HepG2 (cell line): ENCODE data around the gene ST6GALNAC6. TPM values are rescaled to one million over a fixed set of nuclear protein-coding genes. Genes with fewer than 3 reads are reported as not detected.

ENCODE experiments used
- CHD2 ChIP-seq: IDR thresholded peaks from 2 replicates; pipeline ENCODE4 v1.6.1; 2011; ENCODE audit warnings: low read depth, low read length, improper control_type of control experiment
- EED ChIP-seq: sonication (generic); formaldehyde crosslinking; IDR thresholded peaks from 2 replicates; pipeline ENCODE4 v1.5.0; 2020; ENCODE audit warnings: mild to moderate bottlenecking, missing genetic modification reagents
- FOXO4 ChIP-seq: sonication (generic); formaldehyde crosslinking; conservative IDR thresholded peaks from 2 replicates; pipeline ENCODE4 v1.8.1; 2023; ENCODE audit warnings: missing genetic modification reagents
- KLF16 ChIP-seq, 2 experiments: sonication (generic) in 1 of 2; formaldehyde crosslinking in 1 of 2; IDR thresholded peaks; 2 replicates each; pipeline versions ENCODE4 v1.6.1 to v1.8.0; 2016 to 2023; ENCODE audit warnings: missing genetic modification reagents in 2 of 2, missing compliant biosample characterization in 1 of 2
- MAZ ChIP-seq, 2 experiments: sonication (generic) in 1 of 2; formaldehyde crosslinking in 1 of 2; IDR thresholded peaks; 2 replicates each; pipeline versions ENCODE4 v1.5.0 to v1.6.1; 2012 to 2020; ENCODE audit warnings: low read depth in 2 of 2, mild to moderate bottlenecking in 2 of 2, borderline replicate concordance in 1 of 2, improper control_type of control experiment in 1 of 2, low read length in 1 of 2, missing genetic modification reagents in 1 of 2, moderate library complexity in 1 of 2
- RARA ChIP-seq: IDR thresholded peaks from 2 replicates; pipeline ENCODE4 v1.6.1; 2016; ENCODE audit warnings: missing genetic modification reagents, missing compliant biosample characterization
- SP4 ChIP-seq: sonication (generic); formaldehyde crosslinking; IDR thresholded peaks from 2 replicates; pipeline ENCODE4 v1.8.1; 2023; ENCODE audit warnings: mild to moderate bottlenecking, missing genetic modification reagents
- YEATS4 ChIP-seq: sonication (generic); formaldehyde crosslinking; IDR thresholded peaks from 2 replicates; pipeline ENCODE4 v1.4.0; 2020; ENCODE audit warnings: missing genetic modification reagents, borderline replicate concordance
- ZBTB7A ChIP-seq: sonication (generic); formaldehyde crosslinking; IDR thresholded peaks from 2 replicates; pipeline ENCODE4 v1.8.0; 2022; ENCODE audit warnings: mild to moderate bottlenecking, missing genetic modification reagents
- ZNF230 ChIP-seq: sonication (generic); formaldehyde crosslinking; IDR thresholded peaks from 2 replicates; pipeline ENCODE4 v1.4.0; 2020; ENCODE audit warnings: mild to moderate bottlenecking, missing genetic modification reagents
- ZNF350 ChIP-seq: sonication (generic); formaldehyde crosslinking; IDR thresholded peaks from 2 replicates; pipeline ENCODE4 v1.4.0; 2020; ENCODE audit warnings: mild to moderate bottlenecking, low read depth, missing genetic modification reagents, borderline replicate concordance
- ZNF552 ChIP-seq: sonication (generic); formaldehyde crosslinking; IDR thresholded peaks from 2 replicates; pipeline ENCODE4 v1.9.0; 2022; ENCODE audit warnings: missing genetic modification reagents, mild to moderate bottlenecking, borderline replicate concordance
- ZNF777 ChIP-seq: sonication (generic); formaldehyde crosslinking; IDR thresholded peaks from 2 replicates; pipeline ENCODE4 v1.4.0; 2020; ENCODE audit warnings: missing genetic modification reagents
- polyA plus RNA-seq, 8 experiments: library from polyadenylated mRNA; depleted of rRNA in 3 of 8; stranded (reverse) in 7 of 8; unstranded in 1 of 8; fragments of >200 nt; fragmentation: Illumina TruSeq in 4 of 8; extraction: Trizol in 4 of 8; gene quantifications; 2 replicates each; pipeline versions ENCODE4 v1.2.1 to v1.2.3, GENCODE V29; 2011 to 2016; ENCODE audit warnings: low read depth in 4 of 8, missing spikeins in 1 of 8, mixed read lengths in 1 of 8; ENCODE audit not compliant: insufficient read depth in 1 of 8
- total RNA-seq, 5 experiments: library from RNA; depleted of rRNA; stranded (reverse); fragments of >200 nt; fragmentation: Illumina TruSeq; extraction: Trizol; gene quantifications; 2 replicates each; pipeline ENCODE4 v1.2.3, GENCODE V29; 2016; ENCODE audit warnings: low read depth in 1 of 5
- TF ChIP-seq, protein P1 (sequence below): sonication (generic); formaldehyde crosslinking; IDR thresholded peaks from 2 replicates; pipeline ENCODE4 v1.8.0; 2022; ENCODE audit warnings: mild to moderate bottlenecking, missing genetic modification reagents; ENCODE audit not compliant: insufficient replicate concordance
- TF ChIP-seq, protein P2 (sequence below): sonication (generic); formaldehyde crosslinking; IDR thresholded peaks from 2 replicates; pipeline ENCODE4 v1.4.0; 2020; ENCODE audit warnings: missing genetic modification reagents
- TF ChIP-seq, protein P3 (sequence below), 2 experiments: sonication (generic) in 1 of 2; formaldehyde crosslinking in 1 of 2; IDR thresholded peaks; 2 replicates each; pipeline versions ENCODE4 v1.4.0 to v1.6.1; 2018 to 2020; ENCODE audit warnings: missing genetic modification reagents in 2 of 2, borderline replicate concordance in 1 of 2, low read depth in 1 of 2, mild to moderate bottlenecking in 1 of 2, missing biosample characterization in 1 of 2

Gene ST6GALNAC6
- total and polyA plus RNA-seq, 2 of the 13 experiments (the other 11 are each of a cell fraction or from before 2014, with no cell fraction given), result 18.5 to 65.4 TPM

DNA sequence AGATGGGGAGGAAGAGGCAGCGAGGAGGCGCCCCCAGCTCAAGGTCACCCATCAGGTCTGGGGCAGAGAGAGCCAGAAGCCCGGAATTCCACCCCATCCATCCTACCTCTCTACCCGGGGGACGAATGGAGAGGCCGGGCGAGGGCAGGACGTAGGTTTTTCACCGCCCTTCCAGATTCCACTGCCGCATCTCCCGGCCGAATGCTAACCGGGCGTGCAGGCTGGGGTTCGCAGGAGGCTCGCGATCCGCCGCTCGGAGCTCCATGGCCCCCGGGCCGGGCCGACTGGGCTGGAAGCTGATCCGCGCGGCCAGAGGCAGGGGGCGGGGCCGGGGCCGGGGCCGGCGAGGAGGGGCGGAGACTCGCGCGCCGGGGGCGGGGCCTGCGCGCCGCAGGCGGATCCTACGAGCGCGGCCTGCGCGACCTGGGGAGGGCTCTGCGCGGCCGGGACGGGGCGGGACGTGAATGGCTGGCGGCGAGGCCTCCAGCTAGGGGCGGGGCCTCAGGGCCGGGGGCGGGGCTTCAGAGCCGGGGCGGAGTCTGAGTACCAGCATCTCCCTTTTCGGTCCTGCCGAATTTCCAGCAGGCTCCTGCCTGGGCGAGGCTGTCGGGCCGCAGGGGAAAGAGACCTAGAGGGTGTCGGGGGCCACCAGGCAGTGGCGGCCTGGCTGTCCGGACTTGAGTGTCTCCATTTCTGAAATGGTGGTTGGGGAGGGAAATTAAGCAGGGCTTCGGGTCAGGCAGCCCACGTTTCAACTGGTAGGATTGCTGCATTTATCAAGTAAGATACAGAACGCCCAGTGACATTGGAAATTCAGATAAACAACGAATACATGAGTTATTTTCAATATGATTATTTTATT is 17.5 kb upstream of the ST6GALNAC6 start, which contains the start of gene ST6GALNAC4 (continued):
- no peak for TF ChIP-seq ZNF552
- TF ChIP-seq KLF16 (CRISPR knock-in tag; IDR thresholded peaks at IDR 0.05), result peak in 1 of 2 experiments; percentile 65; a peak in 1 of 4 replicates
- peak; percentile 33; the same call in 1 of the 2 replicates for TF ChIP-seq ZNF350
- TF ChIP-seq EED (CRISPR knock-in tag), result no peak
- TF ChIP-seq YEATS4 (CRISPR knock-in tag), result 0 out of 2 replicates have a peak, but pooled peaks have one; percentile 34
- TF ChIP-seq, protein P1, sequence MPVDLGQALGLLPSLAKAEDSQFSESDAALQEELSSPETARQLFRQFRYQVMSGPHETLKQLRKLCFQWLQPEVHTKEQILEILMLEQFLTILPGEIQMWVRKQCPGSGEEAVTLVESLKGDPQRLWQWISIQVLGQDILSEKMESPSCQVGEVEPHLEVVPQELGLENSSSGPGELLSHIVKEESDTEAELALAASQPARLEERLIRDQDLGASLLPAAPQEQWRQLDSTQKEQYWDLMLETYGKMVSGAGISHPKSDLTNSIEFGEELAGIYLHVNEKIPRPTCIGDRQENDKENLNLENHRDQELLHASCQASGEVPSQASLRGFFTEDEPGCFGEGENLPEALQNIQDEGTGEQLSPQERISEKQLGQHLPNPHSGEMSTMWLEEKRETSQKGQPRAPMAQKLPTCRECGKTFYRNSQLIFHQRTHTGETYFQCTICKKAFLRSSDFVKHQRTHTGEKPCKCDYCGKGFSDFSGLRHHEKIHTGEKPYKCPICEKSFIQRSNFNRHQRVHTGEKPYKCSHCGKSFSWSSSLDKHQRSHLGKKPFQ (CRISPR knock-in tag), result peak; percentile 35
- TF ChIP-seq, protein P2, sequence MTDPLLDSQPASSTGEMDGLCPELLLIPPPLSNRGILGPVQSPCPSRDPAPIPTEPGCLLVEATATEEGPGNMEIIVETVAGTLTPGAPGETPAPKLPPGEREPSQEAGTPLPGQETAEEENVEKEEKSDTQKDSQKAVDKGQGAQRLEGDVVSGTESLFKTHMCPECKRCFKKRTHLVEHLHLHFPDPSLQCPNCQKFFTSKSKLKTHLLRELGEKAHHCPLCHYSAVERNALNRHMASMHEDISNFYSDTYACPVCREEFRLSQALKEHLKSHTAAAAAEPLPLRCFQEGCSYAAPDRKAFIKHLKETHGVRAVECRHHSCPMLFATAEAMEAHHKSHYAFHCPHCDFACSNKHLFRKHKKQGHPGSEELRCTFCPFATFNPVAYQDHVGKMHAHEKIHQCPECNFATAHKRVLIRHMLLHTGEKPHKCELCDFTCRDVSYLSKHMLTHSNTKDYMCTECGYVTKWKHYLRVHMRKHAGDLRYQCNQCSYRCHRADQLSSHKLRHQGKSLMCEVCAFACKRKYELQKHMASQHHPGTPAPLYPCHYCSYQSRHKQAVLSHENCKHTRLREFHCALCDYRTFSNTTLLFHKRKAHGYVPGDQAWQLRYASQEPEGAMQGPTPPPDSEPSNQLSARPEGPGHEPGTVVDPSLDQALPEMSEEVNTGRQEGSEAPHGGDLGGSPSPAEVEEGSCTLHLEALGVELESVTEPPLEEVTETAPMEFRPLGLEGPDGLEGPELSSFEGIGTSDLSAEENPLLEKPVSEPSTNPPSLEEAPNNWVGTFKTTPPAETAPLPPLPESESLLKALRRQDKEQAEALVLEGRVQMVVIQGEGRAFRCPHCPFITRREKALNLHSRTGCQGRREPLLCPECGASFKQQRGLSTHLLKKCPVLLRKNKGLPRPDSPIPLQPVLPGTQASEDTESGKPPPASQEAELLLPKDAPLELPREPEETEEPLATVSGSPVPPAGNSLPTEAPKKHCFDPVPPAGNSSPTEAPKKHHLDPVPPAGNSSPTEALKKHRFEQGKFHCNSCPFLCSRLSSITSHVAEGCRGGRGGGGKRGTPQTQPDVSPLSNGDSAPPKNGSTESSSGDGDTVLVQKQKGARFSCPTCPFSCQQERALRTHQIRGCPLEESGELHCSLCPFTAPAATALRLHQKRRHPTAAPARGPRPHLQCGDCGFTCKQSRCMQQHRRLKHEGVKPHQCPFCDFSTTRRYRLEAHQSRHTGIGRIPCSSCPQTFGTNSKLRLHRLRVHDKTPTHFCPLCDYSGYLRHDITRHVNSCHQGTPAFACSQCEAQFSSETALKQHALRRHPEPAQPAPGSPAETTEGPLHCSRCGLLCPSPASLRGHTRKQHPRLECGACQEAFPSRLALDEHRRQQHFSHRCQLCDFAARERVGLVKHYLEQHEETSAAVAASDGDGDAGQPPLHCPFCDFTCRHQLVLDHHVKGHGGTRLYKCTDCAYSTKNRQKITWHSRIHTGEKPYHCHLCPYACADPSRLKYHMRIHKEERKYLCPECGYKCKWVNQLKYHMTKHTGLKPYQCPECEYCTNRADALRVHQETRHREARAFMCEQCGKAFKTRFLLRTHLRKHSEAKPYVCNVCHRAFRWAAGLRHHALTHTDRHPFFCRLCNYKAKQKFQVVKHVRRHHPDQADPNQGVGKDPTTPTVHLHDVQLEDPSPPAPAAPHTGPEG (CRISPR knock-in tag), result no peak
- no peak for TF ChIP-seq ZNF230 (CRISPR knock-in tag)
- TF ChIP-seq ZNF777 (CRISPR knock-in tag), result peak; percentile 35; the same call in 1 of the 2 replicates
- TF ChIP-seq, protein P3, sequence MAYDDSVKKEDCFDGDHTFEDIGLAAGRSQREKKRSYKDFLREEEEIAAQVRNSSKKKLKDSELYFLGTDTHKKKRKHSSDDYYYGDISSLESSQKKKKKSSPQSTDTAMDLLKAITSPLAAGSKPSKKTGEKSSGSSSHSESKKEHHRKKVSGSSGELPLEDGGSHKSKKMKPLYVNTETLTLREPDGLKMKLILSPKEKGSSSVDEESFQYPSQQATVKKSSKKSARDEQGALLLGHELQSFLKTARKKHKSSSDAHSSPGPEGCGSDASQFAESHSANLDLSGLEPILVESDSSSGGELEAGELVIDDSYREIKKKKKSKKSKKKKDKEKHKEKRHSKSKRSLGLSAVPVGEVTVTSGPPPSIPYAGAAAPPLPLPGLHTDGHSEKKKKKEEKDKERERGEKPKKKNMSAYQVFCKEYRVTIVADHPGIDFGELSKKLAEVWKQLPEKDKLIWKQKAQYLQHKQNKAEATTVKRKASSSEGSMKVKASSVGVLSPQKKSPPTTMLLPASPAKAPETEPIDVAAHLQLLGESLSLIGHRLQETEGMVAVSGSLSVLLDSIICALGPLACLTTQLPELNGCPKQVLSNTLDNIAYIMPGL (CRISPR knock-in tag; IDR thresholded peaks at IDR 0.05; ENCODE audit: borderline replicate concordance in 1 of 2, low read depth in 1 of 2), result 0 out of 4 replicates have a peak, but pooled peaks of 1 of the 2 experiments have one; percentile 36
- no peak for TF ChIP-seq CHD2
- TF ChIP-seq FOXO4 (CRISPR knock-in tag), result 0 out of 2 replicates have a peak, but pooled peaks have one; percentile 56
- peak; percentile 81 for TF ChIP-seq SP4 (CRISPR knock-in tag)
- TF ChIP-seq ZBTB7A (CRISPR knock-in tag), result no peak
- TF ChIP-seq RARA (CRISPR knock-in tag), result no peak
- TF ChIP-seq MAZ (IDR thresholded peaks at IDR 0.05; ENCODE audit: borderline replicate concordance, low read depth, low read length), result no peak
- TF ChIP-seq MAZ (CRISPR knock-in tag; IDR thresholded peaks at IDR 0.05; ENCODE audit: low read depth), result peak; percentile 67; the same call in 1 of the 2 replicates
